NCI-H1694 (cell line): Measurements from ENCODE around the gene EIF4EBP2.

ENCODE experiments used
- DNase-seq: peaks from one replicate; lab custom pipeline; 2025; lab: John Stamatoyannopoulos, UW

The EIF4EBP2 gene

GRCh38 chr10:70379581-70380176 is 24.3 kb upstream of the EIF4EBP2 start:
- peak; percentile 27 for DNase-seq

GRCh38 chr10:70380350-70381135 is 23.4 kb upstream of the EIF4EBP2 start:
- no peak for DNase-seq

- DNase-seq, result peak; percentile 59
These were observed 22.2 kb upstream of the EIF4EBP2 start for GRCh38 chr10:70381471-70382421.

GRCh38 chr10:70391654-70392053 is 12.3 kb upstream of the EIF4EBP2 start:
- no peak for DNase-seq

GRCh38 chr10:70396140-70396539 is 7.8 kb upstream of the EIF4EBP2 start:
- DNase-seq, result no peak

- DNase-seq, result no peak
These were observed 4.8 kb upstream of the EIF4EBP2 start for GRCh38 chr10:70399177-70399576.

GRCh38 chr10:70403483-70404035 is 386 bp upstream of the EIF4EBP2 start:
- DNase-seq, result no peak

- no peak for DNase-seq
These were observed 767 bp downstream of the EIF4EBP2 start for GRCh38 chr10:70404787-70405036.

GRCh38 chr10:70405037-70405824 is 1.3 kb downstream of the EIF4EBP2 start:
- DNase-seq, result no peak

GRCh38 chr10:70409772-70410171 is 5.8 kb downstream of the EIF4EBP2 start:
- no peak for DNase-seq

GRCh38 chr10:70410608-70411007 is 6.7 kb downstream of the EIF4EBP2 start:
- DNase-seq, result no peak

- DNase-seq, result no peak
These were observed 8.4 kb downstream of the EIF4EBP2 start for GRCh38 chr10:70412356-70412755.

- no peak for DNase-seq
These were observed 13.6 kb downstream of the EIF4EBP2 start for GRCh38 chr10:70417568-70417967.

- DNase-seq, result no peak
These were observed 14.3 kb downstream of the EIF4EBP2 start for GRCh38 chr10:70418229-70418628.

- no peak for DNase-seq
These were observed 14.8 kb downstream of the EIF4EBP2 start for GRCh38 chr10:70418713-70419112.

GRCh38 chr10:70424320-70424719 is 20.4 kb downstream of the EIF4EBP2 start:
- DNase-seq, result no peak

- no peak for DNase-seq
These were observed 21.2 kb downstream of the EIF4EBP2 start for GRCh38 chr10:70425096-70425495.

- no peak for DNase-seq
These were observed 22.9 kb downstream of the EIF4EBP2 start for GRCh38 chr10:70426823-70427222.

- DNase-seq, result no peak
These were observed 26.8 kb downstream of the EIF4EBP2 start for GRCh38 chr10:70430493-70431445.

GRCh38 chr10:70432101-70432500 is 28.2 kb downstream of the EIF4EBP2 start:
- no peak for DNase-seq
